Measurements from ENCODE around the gene APLN. TPM values are rescaled to one million over a fixed set of nuclear protein-coding genes. Genes with fewer than 3 reads are reported as not detected.

The APLN gene
- total and polyA plus RNA-seq, 3 donors from 2014 or later = 2.8 to 3.2 (median 3.1) TPM

DNA sequence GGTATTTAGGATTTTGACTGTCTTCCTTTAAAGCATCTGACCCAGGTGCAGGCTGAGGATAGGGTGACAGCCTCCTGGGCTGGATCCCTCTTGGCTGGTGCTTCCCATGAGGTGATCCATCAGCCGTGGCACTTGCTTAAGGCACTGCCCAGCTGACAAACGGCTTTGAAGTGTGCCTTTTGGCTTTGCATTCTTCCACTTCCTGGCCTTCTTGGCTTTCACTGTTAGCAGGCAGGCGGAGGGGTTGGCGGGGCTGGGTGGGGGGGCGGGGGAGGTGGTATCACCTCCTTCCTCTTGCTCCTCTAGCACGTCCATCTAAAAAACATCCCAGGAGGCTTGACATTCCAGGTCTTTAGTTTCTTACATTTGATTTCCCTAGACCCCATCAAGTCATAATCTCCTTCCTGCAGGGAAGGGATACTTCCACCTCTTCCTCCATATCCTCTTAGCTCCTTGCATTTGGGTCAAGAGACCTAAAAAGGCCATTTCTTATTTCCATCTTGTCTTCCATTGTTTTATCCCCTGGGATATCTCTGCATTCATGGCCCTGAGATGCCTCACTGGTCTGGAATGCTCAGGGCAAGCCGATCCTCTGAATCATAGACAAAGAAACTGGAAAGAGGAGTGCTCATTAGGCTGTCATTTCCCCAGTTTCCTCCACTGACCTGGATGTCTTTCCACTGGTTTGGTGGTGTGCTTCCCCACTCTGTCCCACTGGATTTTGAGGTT, 11.3 kb upstream of the APLN start:
- no peak for DNase-seq
- no peak overlapping the region for H3K27ac ChIP-seq

DNA sequence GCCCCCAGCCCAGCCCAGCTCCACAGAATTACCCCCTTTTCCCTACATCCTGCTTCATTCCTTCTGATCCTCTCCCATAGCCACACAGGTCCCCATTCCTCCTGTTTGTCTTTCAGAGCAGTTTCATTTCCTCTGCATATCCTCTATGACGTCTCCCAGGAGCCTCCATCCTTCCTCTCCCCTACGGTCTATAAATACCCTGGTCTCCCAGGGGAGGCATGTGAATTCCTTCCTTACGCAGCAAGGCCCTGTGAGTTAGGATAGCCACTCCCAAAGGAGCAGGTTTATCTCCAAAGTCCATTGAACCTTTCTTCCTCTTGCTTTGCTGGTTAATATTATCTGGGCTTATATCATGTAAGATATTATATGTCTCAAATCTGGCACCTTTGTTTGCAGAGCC, 8.4 kb upstream of the APLN start:
- H3K36me3 ChIP-seq (ENCODE audit: low read depth, missing control alignments) = no peaks in the 10 kb centered on the region
- no peak overlapping the region for H3K27ac ChIP-seq
- TF ChIP-seq POLR2A (IDR thresholded peaks at IDR 0.05) = no peak
- TF ChIP-seq, protein P1, sequence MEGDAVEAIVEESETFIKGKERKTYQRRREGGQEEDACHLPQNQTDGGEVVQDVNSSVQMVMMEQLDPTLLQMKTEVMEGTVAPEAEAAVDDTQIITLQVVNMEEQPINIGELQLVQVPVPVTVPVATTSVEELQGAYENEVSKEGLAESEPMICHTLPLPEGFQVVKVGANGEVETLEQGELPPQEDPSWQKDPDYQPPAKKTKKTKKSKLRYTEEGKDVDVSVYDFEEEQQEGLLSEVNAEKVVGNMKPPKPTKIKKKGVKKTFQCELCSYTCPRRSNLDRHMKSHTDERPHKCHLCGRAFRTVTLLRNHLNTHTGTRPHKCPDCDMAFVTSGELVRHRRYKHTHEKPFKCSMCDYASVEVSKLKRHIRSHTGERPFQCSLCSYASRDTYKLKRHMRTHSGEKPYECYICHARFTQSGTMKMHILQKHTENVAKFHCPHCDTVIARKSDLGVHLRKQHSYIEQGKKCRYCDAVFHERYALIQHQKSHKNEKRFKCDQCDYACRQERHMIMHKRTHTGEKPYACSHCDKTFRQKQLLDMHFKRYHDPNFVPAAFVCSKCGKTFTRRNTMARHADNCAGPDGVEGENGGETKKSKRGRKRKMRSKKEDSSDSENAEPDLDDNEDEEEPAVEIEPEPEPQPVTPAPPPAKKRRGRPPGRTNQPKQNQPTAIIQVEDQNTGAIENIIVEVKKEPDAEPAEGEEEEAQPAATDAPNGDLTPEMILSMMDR (IDR thresholded peaks at IDR 0.05) = no peak
- DNase-seq = no peak
- H3K4me3 ChIP-seq = no peak overlapping the region
- WGBS, 2 donors = 42 to 58% methylated on average over 3 of the region's 3 CpGs
- H3K9me3 ChIP-seq = no peaks in the 10 kb centered on the region
- H3K27me3 ChIP-seq = no peaks in the 10 kb centered on the region
- H3K4me1 ChIP-seq = no peaks in the 10 kb centered on the region
- intact Hi-C loops (cut with DNase I; ENCODE audit: low total_unique reads) = no loop called here

More for the DNA sequence above, 11.3 kb upstream of the APLN start:
- no peak for TF ChIP-seq POLR2A (IDR thresholded peaks at IDR 0.05)
- H3K36me3 ChIP-seq (ENCODE audit: low read depth, missing control alignments) = no peaks in the 10 kb centered on the region
- intact Hi-C loops (cut with DNase I; ENCODE audit: low total_unique reads) = no loop called here
- WGBS, 2 donors = 35 to 72% methylated on average over 3 to 7 of the region's 7 CpGs
- no peaks in the 10 kb centered on the region for H3K27me3 ChIP-seq
- H3K4me1 ChIP-seq = no peaks in the 10 kb centered on the region
- H3K9me3 ChIP-seq = no peaks in the 10 kb centered on the region
- no peak overlapping the region for H3K4me3 ChIP-seq

DNA sequence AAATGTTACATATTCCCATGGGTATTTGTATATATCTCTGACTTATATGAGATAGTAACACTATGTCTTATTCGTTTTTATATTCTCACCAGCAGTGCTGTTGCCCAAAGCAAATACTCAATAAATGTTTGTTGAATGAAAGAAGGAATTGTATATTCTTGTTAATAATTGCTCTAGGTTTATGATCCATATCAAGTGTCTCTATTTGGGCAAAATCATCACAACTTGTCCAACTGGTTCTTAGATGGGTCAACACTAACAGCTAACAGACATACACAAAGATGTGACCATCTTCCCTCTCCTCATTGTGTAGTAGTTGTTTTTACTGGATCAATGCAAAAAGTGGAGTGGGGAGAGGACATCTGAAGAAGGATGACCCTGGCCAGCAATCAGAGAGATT, 6.6 kb upstream of the APLN start:
- Histone ChIP-seq H3K9me3 (no peaks in the 10 kb centered on the region), H3K27ac (no peak overlapping the region), H3K36me3 (ENCODE audit: low read depth, missing control alignments) (no peaks in the 10 kb centered on the region), H3K27me3 (no peaks in the 10 kb centered on the region), H3K4me1 (no peaks in the 10 kb centered on the region), H3K4me3 (no peak overlapping the region)
- no peak for DNase-seq
- no peak for TF ChIP-seq POLR2A (IDR thresholded peaks at IDR 0.05)
- TF ChIP-seq, protein P1 (IDR thresholded peaks at IDR 0.05) = no peak
- WGBS, 2 donors = 89 to 93% methylated on average over 1 of the region's 1 CpG
- intact Hi-C loops (cut with DNase I; ENCODE audit: low total_unique reads) = no loop called here

DNA sequence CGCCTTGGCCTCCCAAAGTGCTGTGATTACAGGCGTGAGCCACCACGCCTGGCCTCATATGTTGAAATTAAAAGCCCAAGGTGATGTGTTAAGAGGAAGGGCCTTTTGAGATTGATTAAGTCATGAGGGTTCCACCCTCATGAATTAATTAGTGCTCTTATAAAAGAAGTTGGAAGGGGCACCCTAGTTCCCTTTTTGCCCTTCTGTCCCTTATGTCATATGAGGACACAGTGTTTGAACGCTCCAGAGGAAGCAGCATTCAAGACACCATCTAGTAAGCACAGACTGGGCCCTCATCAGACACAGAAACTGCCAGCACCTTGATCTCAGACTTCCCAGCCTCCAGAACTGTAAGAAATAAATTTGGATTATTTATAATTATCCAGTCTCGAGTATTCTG, 5.1 kb upstream of the APLN start:
- no peaks in the 10 kb centered on the region for H3K36me3 ChIP-seq (ENCODE audit: low read depth, missing control alignments)
- no peaks in the 10 kb centered on the region for H3K4me1 ChIP-seq
- intact Hi-C loops (cut with DNase I; ENCODE audit: low total_unique reads) = no loop called here
- DNase-seq = no peak
- no peak overlapping the region for H3K27ac ChIP-seq
- H3K27me3 ChIP-seq = no peaks in the 10 kb centered on the region
- 83 to 90% methylated on average over 5 of the region's 5 CpGs for WGBS, 2 donors
- no peaks in the 10 kb centered on the region for H3K9me3 ChIP-seq
- TF ChIP-seq, protein P1 (IDR thresholded peaks at IDR 0.05) = no peak
- TF ChIP-seq POLR2A (IDR thresholded peaks at IDR 0.05) = no peak
- H3K4me3 ChIP-seq = no peak overlapping the region

DNA sequence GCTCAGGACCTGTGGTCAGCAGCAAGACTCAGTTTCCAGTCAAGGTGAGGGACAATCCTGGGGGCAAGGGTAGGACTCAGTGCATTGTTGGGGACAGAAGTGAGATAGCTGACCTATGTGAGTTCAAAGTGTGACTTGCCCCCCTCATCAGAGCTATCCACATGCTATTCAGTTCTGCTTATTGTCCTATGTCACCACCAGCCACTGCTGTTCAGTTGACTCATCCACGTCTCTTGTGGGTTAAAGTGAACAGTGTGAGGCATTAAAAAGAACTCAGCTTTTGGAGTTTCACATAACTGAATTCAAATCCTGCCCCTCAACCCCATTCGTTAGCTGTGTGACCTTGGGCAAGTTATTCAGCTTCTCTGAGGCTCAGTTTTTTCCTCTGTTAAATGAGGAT, 4.4 kb upstream of the APLN start:
- H3K9me3 ChIP-seq = no peaks in the 10 kb centered on the region
- DNase-seq = no peak
- intact Hi-C loops (cut with DNase I; ENCODE audit: low total_unique reads) = no loop called here
- H3K27ac ChIP-seq = no peak overlapping the region
- WGBS, 2 donors = 93 to 100% methylated on average over 2 of the region's 2 CpGs
- TF ChIP-seq, protein P1 (IDR thresholded peaks at IDR 0.05) = no peak
- no peak for TF ChIP-seq POLR2A (IDR thresholded peaks at IDR 0.05)
- H3K27me3 ChIP-seq = no peaks in the 10 kb centered on the region
- H3K4me3 ChIP-seq = no peak overlapping the region
- no peaks in the 10 kb centered on the region for H3K36me3 ChIP-seq (ENCODE audit: low read depth, missing control alignments)
- no peaks in the 10 kb centered on the region for H3K4me1 ChIP-seq

All from testis (tissue), 3 donors.